GM21367 (cell line): Measurements from ENCODE around the gene MED8.

Experiments
- ATAC-seq: cut with Tn5 transposase; IDR thresholded peaks from one replicate; pipeline ENCODE4 v1.9.1; 2021; ENCODE audit not compliant: unreplicated experiment

The MED8 gene

DNA sequence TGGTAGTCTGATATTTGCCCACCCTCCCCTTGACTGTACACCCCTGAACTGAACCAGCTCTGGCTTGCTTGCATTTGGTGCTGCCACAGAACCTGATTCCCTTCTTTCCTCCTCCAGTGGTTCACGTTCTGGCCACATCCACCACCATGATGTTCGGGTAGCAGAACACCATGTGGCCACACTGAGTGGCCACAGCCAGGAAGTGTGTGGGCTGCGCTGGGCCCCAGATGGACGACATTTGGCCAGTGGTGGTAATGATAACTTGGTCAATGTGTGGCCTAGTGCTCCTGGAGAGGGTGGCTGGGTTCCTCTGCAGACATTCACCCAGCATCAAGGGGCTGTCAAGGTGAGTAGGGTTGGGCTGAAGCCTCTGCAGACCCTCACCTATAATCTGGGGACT lies 29.0 kb downstream of the MED8 start:
- no peak for ATAC-seq

DNA sequence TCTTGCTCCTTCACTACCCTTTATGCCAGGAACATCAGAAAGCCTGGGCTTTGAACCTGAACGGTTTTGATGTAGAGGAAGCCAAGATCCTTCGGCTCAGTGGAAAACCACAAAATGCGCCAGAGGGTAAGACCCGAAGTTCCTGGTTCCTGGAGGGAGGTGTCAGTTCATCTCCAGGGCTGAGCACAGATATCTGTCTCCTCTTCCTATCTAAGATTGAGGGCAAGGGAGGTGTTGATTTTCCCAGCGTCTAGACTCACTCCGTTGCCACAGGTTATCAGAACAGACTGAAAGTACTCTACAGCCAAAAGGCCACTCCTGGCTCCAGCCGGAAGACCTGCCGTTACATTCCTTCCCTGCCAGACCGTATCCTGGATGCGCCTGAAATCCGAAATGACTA lies 29.9 kb downstream of the MED8 start:
- no peak for ATAC-seq

DNA sequence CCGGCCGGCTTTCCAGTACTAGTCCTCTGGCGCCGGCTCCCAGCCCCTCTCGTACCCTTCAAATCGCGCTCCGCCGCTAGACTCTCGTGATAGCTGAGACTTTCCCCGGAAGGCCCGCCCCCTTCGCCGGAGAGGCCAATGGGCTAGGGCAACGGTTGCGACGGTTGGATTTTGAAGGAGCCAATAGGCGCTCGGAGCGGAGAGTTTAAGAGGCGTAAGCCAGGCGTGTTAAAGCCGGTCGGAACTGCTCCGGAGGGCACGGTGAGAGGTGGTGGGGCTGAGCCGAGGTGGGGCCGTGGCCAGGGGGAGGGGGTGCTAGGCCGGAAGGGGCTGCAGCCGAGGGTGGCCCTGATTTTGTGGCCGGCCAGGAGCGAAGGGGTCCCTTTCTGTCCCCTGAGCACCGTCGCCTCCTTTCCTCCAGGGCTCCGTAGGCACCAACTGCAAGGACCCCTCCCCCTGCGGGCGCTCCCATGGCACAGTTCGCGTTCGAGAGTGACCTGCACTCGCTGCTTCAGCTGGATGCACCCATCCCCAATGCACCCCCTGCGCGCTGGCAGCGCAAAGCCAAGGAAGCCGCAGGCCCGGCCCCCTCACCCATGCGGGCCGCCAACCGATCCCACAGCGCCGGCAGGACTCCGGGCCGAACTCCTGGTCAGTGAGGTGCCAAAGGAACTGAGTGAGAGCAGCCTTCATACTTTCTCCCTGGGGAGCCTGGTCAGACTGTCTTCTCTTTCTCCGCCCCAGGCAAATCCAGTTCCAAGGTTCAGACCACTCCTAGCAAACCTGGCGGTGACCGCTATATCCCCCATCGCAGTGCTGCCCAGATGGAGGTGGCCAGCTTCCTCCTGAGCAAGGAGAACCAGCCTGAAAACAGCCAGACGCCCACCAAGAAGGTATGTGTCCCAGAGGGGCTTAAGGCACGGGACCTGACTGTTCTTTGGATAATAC lies 30.6 kb downstream of the MED8 start, which contains the start of gene CDC20:
CDC20 (plus strand) TSS at position 236 of the 948 bp plus-strand sequence; CDS start at position 471, 235 bp downstream.
- ATAC-seq: peak; percentile 88

DNA sequence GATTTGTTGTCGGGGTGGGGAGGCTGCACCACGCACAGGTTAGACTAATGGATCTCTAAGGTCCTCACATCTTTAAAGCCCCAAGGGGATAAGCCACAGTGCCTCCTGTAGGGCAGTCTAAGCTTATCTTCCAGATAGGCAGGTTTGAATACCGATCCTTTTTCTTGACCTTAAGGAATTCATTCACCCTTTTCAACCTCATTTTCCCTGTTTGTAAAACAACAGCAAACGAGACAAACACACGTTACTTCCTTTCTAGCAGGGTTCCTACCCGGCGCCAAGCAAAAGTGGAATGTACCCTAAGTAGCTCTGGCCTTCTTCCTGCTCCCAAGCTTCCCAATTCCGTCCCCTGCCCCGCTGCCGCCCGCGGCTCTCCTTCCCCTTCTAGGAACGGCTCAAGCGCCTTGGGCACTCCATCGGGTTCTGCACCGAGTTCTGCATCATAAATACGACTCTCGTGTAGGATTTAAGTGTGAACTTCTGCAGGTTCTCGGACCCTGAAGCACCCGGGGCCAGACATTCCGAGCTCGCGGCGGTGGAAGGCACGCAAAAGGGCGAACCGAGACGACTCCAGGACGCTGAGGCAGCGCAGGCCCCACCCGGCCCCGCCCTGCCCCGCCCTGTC lies 31.4 kb downstream of the MED8 start:
- peak; percentile 16 for ATAC-seq

DNA sequence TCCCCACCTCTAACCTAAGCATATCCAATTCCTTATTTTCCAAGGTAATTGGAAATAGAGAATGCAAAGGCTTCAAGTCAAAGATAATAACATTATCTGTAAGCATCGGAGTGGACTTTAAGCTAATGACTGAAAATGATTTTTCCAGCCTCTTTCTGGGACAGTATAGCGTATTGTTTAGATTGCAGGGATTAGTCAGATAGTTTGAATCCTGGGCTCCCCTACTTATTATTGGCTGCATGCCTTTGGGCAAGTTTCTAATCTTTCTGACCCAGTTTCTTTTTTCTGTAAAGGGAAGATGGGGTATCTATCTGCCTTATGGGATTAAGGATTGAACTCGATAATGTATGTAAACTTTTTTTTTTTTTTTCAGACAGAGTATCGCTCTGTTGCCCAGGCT lies 32.3 kb downstream of the MED8 start:
- no peak for ATAC-seq

DNA sequence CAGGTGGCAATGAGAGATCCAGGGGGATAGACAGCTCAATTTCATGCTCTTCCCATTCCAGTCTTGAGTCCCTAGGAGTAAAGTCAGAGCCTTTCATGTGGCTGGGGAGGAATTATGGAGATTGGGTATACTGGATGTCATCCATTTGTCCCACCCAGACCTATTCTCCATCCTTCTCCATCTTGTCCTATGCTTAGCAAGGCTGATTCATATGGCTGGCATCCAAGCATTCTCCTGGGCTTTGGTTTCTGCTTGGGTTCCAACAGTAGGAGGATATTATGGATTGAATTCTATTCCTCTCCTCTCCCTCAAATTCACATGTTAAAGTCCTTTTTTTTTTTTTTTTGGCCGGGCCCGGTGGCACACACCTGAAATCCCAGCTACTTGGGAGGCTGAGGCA lies 34.7 kb downstream of the MED8 start:
- ATAC-seq: no peak

DNA sequence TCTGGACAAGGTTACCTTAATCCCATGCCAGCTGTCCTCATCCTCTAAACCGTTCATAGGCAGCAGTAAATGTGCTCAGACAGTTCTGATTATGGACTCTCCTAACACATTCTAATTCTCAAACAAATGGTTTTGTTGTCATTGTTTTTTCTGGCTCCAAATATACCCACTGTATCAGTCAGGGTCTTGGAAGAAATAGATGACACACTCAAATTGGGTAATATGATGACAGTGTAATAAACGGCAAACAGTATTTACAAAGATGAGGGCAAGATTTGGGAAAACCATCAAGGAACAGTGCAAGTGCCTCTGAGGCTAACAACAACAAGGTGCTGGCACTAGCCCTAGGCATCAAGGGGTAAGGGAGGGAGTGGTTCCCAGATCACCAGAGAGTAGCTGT lies 35.1 kb downstream of the MED8 start:
- ATAC-seq: no peak

DNA sequence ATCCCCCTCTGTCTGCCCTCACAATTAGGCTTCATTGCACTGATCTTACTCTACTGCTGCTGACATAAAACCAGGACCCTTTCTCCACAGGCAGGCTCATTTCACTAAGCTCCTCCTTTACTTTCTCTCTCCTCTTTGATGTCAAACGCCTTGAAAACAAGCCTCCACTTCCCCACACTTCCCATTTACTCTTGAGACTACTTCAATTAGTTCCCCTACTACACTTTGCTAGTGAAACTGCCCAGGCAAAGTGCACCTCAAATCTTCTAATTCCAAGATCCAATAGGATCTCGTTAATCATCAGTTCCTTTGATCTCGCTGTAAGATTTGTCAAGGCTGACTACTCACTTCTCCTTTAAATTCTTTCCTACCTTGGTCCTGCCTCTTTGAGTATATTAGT lies 36.7 kb downstream of the MED8 start:
- ATAC-seq: no peak

DNA sequence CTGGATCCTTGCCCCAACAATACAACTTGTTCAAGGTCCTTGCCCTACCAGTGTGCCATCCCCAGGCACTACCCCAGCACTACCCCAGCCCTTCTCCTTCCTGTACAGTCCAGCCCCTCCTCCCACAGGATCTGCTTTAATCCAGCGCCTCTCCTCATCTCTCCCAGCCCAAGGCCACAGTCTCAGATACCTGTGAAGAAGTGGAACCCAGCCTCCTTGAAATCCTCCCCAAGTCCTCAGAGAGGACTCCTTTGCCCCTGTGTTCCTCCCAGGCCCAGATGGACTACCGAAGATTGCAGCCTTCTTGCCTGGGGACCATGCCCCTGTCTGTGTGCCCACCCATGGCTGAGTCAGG lies 37.3 kb downstream of the MED8 start:
- ATAC-seq: no peak

DNA sequence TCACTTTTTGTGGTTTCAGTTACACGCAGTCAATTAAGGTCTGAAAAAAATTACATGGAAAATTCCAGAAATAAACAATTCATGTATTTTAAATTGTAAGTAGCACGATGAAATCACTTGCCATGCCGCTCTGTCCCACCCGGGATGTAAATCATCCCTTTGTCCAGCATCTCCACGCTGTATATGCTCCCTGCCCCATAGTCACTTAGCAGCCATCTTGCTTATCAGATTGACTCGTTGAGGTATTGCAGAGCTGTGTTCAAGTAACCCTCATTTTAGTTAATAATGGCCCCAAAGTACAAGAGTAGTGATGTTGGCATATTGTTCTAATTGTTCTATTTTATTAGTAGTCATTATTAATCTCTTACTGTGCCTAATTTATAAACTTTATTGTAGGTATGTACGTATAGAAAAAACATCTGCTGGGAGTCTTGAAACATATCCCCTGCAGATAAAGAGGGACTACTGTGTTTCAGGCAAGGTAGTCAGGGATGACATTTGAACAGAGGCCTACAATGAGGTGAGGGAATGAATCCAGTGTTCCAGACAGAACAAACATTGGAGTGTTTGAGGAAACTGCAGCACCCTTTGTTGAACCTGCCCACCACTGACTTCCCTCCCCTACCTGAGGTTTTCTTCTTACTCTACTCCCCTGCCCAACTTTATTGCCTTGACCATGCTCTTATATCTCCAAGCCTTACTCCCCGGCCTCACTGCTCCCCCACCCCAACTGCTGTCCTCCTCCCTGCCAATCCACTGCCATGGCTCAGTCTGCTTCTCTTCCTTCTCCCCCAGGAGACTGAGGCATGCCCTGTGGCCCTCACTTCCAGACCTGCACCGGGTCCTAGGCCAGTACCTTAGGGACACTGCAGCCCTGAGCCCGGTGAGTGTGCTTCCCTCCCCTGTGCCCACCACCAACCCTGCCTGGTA lies 37.9 kb downstream of the MED8 start:
- ATAC-seq: no peak

DNA sequence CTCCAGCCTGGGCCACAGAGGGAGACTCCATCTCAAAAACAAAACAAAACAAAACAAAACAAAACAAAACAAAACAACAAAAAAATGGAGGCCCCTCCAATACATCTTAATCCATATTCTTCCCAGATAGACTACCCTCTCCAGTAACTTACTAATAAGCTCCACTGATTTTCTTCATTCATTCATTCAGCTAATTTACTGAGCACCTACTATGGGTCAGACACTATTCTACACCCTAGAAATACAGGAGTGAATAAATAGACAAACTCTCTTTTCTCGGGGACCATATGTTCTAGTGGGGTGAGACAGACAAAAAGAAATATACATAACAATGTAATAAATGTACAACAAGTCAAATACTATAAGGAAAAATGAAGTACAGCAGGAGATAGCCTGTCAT lies 38.6 kb downstream of the MED8 start:
- no peak for ATAC-seq

DNA sequence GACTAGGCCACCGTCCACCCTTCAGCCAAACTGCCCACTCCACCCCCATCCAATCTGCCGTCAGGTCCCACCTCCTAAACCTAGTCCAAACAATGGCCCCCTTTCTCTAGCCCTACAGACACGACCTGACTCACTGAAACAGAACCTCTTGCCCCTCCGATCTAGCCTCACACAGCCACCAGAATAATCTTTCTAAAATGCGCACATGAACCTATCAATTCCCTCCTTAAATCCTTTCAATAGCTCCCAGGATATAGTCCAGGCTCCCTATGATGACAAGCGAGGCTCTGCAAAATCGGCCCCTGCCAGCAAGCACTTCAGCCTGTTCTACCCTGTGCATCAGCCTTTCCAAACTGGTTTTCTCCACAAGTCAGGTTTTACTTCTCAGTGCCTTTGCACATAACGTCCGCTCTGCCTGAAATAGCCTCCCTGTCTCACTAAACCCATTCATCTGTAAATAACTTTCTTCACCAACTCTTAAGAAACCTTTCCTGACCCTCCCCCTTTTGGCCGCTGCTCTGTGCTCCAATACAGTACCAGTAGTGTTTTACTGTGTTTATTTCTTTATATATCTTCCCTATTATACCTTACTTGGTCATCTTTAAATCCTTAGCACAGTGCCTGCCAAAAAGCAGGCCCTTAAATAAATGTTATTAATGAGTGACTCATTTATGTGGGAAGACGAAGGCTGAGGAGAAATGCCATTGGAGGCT lies 39.9 kb downstream of the MED8 start:
- no peak for ATAC-seq

DNA sequence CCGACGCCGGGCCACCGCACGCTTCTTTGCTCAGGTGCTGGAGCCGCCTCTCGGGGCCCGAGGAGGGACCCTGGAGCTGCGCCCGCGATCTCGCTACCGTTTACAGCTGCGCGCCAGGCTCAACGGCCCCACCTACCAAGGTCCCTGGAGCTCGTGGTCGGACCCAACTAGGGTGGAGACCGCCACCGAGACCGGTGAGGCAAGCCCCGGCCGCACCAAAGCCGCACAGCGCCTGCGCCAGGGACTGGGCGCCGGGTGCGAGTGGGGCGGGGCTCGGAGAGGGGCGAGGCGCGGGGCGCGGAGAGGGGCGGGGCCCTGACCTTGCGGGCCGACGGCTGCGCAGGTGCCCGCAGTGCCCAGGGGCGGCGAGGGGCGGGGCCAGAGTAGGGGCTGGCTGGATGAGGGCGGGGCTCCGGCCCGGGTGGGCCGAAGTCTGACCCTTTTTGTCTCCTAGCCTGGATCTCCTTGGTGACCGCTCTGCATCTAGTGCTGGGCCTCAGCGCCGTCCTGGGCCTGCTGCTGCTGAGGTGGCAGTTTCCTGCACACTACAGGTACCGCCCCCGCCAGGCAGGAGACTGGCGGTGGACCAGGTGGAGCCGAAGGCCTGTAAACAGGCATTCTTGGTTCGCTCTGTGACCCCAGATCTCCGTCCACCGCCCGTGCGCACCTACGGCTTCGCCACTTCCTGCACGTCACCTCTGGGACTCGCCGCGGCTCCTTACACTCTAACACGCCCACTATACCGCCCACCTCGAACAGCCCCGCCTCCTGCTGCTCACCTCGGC lies 40.6 kb downstream of the MED8 start:
- no peak for ATAC-seq

DNA sequence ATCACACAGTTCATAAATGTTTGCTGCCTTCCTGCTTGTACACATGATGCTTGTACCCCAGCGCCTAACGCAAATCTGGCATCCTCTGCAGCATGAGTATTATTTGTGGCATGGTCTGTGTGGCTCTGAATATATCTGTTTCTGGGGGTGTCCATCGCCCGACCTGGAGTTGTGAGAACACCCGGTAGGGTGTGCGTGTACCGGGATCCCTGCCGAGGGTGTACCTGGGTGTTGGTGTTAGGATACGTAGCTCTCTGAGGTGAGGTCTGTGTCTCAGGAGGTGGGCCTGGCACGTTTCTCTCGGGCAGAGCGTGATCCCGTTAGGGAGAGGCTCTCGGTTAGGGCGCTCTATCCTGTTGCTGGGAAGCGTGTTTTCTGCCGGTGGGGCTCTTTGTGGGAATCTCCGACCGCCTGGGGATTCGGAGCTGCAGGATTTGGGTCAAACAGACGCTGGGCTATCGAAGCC lies 41.2 kb downstream of the MED8 start:
- no peak for ATAC-seq

DNA sequence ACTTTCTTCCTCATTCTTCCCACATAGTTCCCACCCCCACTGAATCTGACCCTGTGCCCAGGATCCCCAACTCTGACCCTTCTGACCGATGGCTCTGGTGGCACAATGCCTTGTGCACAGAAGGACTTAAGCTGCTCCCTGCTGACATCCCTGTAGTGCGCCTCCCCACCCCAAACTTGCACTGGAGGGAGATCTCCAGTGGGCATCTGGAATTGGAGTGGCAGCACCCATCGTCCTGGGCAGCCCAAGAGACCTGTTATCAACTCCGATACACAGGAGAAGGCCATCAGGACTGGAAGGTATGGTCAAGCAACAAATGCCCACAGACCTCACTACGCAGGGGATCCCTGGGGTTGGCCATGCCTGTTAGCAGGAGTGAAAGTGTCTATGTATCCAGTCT lies 43.0 kb downstream of the MED8 start:
- no peak for ATAC-seq

DNA sequence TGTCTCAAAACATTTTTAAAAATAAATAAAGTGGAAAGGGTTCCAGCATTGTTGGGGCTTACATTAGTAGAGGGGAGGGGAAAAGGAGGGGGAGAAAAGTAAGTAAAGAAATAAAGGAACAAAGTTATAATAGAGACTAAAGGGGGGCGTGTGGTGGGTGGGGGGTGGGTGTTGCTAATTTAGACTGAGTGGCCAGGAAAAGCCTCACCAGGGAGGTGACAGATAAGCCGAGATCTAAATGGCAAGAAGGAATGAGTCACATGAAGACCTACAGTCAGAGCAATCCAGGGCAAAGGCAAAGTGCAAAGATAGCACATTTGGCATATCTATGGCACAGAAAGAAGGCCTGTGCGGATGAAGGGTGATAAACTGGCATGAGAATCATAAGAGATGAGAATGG lies 44.5 kb downstream of the MED8 start:
- ATAC-seq: no peak

DNA sequence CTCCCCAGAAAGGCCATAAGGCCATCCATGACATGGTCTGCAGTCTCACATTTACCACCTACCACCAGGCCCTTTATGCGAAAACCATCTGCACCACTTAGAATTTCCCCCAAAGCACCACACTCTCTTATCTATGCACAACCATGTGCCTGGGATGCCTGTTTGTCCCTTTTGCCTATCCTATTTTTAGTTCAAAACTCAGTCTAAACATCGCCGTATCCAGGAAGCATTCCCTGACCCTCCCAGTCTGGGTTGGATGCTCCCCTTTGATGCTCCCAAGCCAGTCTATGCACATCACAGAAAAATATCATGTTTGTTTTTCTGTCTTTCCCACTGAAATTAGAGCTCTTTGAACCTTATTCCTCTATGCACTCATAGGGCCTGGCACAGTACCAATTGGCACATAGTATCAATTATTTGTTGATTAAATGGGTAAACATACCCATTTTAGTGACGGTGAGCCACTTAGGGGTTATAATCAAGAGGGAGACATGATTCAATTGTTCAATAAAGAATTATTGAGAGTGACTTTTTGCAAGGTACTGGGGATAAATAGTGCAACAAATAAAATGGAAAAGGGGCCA lies 45.2 kb downstream of the MED8 start:
- no peak for ATAC-seq

DNA sequence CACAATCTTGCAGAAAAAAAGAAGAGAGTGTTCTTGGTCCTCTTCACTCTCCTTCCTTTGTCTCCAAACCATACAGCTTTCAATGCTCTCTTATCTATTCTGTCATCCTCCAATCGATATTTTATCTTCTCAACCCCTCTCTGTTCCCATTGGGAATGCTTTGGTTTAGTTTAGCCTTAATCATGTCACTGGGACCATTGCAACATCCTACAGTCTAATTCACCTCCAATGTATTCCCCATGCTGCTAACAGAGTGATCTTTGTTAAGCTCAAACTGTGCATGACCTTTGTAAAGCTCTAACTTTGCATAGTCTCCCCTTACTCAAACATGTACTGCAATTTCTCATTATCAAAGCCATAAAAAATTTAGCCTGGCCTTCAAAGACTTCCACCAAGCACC lies 49.0 kb downstream of the MED8 start:
- ATAC-seq: no peak

DNA sequence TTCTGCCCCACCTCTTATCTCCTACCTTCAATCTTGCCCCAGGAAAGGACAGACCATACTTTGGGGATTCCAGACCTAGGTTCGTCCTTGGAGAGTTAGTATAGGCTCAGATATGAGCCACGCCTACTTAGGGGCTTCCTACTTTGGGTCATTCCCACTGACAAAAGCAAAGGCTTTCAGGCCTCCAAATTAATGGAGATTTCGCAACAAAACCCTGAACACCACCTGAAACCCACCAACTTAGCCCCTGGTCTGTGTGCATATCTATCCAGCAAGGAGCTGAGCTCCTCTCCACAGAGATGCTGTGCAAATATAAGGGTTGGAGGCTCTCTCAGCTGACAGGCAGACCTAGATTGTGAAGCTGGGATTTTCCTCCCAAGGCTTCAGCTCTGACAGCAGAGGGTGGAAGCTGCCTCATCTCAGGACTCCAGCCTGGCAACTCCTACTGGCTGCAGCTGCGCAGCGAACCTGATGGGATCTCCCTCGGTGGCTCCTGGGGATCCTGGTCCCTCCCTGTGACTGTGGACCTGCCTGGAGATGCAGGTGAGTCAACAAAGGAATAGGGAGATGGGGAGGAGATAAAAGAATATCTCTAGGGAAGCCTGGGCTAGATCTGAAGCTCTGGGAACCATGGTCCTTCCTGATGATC lies 49.9 kb downstream of the MED8 start:
- ATAC-seq: no peak
